NCI-H2227 (cell line): Measurements from ENCODE around the gene RND3.

Source experiments
- DNase-seq: peaks from one replicate; lab custom pipeline; 2025; ENCODE audit not compliant: unreplicated experiment; lab: John Stamatoyannopoulos, UW

RND3 gene

DNA sequence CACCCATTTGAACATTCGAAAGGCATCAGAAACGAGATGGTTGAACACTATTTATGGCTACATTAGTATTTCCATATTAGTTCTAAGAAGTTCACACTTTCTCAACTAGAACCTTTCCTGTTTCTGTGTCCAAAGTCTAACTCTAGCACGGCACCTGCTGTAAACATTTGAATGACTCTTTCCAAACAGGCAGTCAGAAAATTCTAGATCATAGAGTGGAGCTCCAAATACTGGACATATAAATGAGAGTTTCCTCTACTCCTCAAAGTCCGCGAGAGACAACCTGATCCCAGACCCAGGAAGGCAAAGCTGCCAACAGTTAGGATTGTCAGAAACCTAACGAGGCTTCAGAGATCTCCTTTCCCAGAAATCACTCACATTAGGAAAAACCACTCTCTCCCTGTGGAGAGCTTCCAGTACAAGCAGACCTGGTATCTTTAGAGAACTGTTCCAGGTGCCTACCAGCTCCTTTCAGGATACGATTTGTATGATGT, 10.6 kb downstream of the RND3 start:
- DNase-seq: no peak

DNA sequence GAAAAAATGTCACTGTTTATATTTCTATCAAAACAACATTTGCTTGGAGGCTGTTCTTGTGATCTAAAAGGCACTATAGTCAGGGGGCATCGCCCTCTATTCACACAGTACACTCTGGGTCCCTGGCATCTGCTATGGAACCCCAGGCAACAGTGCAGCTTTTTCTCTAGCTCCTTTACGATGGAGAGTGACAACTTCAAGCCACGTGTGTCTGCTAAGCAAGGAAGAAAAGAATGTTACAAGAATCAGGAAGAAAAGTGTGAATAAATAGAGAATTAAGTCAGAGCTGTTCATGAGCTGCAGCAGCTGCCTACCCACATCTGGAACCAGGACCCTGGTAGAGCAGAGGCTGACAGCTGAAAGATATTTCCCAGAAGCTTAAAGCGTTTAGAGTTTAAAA, 11.2 kb downstream of the RND3 start:
- DNase-seq: no peak

DNA sequence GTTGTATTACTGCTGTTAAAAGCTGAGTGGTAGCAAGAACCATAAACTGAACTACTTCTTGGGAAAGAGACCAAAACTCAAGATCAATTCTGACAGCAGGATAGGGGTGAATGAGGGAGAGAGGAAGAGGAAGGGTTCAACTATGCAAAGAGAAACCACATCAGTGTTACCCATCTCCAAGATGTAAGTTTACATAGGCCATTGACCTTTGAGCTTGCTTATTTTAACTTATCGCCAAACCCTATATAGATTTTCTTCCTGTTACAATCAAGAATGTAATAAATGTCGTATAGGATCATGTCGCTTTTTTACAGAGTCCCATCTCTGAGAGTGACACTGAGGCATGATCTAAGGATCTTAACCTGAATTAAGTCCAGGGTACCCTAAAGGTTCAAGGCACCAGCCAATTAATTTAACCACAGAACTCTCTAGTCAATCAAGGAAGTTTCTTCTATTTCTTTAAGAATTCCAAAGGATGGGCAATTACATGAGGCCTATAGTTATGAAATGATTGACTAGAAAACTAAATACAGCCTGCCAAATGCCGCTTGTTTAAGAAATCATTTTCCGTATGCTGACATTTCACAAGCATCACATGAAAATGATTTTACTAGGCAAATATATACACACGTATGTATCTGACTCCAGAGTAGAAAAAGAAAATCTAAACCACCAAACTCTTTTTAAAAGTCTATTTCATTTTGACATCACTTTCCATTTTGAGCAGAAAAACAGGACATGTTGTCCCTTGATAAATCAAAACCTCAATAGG, 11.8 kb downstream of the RND3 start:
- DNase-seq: no peak

DNA sequence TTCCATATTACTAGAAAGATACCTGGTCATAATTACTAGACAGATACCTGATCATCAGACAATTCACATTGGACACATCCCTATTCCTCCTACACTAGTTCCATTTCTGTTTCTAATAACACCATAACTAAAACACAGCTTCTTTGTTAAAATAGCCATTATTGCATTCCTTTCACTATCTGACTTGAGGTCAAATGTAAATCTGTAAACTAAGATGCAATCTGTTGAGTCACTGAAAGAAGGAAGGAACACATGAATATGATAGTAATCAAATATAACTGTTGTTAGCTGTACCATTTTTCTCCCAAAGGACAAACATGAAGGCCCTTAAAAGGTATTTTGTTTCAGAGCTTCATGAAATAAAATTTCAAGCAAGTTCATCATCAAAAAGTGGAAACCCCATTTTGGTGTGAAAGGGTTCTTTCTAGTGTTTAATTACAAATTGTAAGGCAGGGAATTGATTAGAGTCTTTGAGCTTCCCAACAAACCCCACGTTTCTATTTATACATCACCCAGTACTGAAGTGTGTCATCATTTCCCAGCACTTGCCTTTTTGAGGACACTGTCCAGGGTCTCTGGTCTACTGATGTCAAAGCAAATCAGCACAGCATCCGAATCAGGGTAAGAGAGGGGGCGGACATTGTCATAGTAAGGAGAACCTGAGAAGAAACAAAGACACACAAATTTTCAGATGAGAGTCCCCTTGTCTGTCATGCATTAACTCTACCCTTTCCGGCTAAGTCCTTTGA, 13.0 kb downstream of the RND3 start:
- no peak for DNase-seq

DNA sequence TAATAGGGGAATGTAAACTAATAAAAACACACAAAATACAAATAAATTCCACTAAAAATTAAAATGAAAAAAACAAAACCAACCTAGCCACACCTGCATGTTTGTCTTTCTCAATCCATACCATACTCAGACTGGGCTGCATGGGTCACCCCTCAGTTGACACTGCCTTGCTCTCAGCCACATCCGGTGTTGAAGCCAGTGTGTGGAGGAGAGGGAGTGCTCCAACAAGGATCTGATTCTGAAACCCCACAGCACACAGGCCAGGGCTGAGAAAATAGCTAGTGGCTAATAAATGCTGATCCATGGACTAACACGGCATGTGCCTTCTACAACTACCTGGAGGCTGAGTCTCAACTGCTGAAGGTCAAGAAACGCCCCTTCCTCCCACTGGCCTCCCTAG, 13.7 kb downstream of the RND3 start:
- DNase-seq: no peak

DNA sequence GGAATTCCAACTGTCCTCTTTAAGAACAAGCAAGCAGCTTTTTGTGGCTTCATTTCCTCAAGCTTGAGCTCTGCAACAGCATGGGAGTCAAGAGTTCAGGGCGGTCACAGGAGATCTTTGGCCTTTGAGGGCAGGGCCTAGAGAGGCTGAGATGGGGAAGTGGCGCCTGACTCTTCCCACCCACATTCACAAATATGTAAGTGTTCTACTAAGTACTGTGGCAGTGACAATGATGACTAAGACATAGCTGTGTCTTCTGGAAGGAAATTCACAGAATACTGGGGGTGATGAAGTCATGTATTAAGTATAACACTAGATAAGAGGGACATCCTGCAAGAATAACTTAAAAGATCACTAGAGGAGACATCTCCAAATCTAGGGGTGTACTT, 15.0 kb downstream of the RND3 start:
- no peak for DNase-seq

DNA sequence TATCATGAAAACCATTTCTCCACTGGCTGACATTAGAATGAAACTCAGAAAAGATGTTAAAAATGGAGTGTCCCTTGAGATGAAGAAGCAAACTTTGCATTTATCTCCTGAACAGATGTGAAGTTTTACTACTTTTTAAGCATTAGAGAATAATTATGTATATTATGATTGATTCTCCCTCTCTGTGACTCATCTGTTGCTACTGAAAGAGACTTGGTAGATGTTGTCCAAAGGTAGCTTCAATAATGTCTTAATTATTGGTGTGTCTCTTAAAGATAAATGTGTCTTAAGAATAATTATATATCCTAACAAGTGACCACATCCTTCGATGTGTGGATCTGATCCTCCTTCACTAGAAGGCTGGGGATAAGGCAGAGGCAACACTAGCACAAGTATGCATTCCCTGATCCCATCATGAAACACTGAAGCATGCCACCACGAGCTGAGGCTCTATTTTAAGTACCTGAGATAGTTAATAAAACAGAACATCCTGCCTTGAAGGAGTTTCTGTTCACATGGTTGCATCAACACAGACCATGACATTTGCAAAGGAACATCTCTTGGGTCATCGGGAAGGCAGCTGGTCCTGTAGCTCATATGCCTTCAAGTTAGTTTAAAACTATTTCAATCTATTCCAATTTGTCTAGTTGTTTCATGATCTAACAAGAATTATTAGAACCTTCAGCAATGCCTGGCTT, 15.5 kb downstream of the RND3 start:
- DNase-seq: no peak

DNA sequence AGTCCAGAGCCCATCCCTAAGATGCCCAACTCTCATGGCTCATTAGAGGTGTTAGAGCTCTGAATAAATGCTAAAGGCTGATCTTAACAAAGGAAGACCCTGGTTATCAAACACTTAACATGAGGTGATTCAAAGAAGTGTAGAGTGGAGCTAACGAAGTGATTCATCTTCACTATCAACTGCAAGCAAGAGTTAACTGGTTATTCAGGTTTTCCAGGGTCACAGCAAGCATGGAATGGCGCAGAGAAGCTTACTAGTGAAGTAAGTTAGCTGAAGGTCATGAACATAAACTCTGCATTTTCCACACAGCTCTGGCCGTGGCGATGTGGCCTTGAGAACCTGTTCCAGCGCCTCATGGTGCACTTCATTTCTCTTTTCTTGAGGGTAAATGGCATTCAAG, 17.0 kb downstream of the RND3 start:
- no peak for DNase-seq

DNA sequence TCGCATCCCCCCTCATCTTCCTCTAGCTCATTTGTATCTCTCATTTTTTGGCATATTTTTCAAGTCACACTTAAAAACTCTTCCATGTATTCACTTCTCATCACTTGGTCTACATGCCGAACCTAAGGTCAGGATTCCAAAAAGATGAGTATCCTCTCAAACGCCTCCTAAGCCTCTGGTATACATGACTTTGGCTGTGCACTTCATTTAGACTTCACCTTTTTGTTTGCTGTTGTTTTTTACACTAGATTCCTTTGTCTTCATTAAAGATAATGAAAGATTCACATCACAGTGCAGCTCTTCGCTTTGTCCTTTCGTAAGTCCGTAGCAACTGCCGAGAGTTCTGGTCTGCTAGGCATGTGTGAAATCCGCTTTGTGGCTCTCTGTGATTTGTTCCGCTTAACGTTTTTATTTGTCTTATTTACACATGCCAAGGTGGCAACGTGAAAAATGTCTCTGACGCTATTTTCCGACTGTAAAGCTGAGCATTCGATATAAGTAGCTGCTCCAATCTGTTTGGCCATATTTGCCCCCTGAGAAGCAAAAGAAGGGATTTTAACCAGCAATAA, 17.7 kb downstream of the RND3 start:
- no peak for DNase-seq

DNA sequence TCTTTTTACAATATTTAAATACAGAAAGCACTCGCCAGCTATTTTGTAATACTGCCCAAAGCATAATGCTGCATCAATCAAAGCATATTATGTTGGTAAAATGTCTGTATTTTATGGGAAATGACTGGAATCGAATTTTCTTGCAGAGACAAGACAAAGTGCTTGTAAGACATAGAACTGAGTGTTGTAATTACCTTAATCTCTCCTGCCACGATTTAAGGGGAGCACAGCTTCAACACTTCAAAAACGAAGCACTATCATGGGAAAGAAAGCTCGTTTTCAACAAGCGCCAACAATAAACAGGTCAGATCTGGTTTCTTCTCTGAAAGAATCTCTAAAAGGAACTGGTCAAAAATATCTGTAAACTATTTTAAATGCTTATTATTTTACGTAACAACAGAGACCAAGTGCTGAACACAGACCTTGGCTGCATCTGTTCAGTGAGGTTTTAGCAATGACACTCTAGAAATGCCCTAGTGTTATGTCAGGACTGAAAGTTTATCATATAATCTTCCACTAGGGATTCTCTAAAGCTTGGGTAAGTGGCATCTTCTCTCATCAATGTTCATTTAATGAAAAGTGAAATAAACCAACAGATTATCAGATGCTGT, 19.0 kb downstream of the RND3 start:
- DNase-seq: no peak

DNA sequence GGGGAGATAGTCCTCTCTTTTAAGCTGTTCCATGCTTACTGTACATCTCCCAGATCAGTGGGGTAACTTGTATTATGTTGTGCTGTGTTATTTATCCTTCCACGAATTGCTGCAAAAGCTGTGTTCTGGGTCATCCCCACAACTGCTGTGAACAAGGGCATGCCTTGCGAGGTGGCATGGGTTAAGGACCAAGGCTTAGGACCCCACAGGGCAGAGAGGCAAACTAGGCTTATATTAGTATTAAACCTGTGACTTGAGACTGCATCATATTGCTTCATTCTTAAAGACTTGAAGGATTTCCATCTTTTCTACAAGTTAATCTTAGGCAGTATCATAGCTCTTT, 19.9 kb downstream of the RND3 start:
- no peak for DNase-seq

DNA sequence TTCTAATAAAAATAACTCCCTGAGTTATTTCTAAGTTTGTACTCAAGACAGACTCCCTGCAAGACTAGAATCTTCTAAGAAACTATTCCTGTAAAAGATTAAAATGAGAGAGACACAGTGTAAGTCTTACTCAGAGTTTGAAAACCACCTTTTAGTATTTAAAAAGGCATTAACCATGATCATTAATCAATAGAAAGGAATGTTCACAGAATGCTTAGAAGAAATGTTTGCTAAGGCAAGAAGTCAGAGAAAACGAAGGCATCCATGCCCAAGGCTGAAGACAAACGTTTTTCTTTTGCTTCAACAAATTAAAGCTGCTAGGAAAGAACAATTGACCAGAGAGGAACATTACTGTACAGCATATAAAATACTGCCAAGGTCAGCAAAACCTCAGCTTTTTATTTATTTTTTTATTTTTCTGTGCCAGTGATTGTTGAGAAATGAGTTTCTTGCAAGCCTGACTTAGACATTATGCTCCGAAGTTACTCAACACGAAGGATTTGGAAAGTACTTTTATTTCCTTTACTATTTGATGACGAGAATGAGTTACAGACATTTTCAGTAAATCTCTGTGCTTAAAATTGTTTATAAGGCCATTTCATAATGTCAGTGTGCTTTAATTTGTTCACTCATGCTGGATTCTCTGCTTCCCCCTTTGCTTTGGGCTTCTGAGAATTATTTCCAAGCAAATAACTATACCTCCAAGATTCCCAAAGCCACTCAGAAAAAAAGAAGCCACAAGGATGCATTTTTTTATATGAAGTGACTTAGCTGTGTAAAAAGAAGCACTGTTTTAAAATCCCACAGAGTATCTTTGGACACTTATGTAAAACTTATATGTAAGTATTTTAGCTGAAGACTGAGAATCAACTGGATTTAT, 20.5 kb downstream of the RND3 start:
- DNase-seq: no peak

DNA sequence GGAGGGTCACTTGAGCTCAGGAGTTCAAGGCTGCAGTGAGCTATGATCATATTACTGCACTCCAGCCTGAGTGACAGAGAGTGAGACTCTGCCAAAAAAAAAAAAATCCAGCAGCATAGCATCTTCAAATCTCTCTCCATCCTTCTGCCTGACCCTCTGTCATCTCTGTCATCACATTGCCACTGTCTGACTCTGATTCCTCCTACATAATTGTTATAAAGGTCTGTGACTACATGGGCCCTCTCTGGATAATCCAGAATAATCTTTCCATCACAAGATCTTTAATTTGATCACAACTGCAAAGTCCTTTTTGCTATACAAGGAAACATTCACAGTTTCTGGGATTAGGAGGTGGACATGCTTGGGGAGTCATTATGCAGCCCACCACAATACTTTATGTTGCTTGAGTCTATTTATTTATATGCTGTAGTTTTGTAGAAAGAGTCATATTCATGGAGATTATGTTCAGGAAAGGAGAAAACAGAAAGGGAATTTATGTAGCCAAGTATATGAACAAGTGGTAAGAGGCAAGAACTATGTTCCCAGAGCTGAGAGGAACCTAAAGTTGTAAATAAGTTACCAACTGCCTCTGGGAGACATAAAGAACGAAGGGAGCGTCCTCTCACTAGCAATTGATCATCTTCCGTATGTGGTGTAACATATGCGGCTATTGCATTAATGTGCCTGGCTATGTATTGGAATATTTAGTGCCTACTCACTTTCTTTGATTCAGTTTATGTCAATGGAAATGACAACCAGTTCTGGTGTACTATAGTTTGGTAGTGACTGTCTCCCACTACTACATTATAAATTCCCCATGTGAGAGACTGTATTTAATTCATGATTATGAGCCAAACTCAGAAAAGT, 21.5 kb downstream of the RND3 start:
- DNase-seq: no peak

DNA sequence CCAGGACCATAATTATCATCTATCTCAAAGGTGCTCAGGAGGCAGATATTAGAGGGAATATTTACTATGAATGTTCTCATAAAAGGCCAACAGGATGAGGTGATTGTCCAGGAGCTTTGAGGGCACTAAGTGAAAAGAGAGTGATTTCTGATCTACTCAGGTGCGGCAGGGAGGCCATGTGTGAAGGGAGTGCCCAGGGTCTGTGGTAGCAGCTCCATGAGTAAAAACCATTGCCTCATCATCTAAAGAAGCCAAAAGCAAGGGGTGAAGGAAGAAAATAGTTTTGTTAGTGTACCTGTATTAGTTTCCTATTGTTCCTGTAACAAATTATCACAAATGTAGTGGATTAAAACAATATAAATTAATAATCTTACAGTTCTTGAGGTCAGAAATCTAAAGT, 22.5 kb downstream of the RND3 start:
- DNase-seq: no peak

DNA sequence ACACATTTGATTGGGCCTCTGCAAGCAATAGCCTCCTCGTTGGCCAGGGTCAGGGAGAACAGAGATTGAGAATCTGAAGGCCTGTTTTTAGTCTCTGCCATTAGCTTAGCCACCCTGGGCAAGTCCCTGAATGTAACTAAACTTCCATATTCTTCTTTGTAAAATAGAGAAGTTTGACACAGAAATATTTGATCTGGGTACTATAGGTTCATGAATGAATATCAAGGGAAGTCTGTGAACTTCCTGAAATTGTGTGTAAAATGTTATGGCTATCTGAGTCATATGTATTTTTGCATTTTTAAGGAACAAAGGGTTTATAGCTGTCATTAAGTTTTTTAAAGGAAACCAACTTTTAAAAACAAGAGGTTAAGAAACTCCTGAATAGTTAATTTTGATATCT, 23.2 kb downstream of the RND3 start:
- DNase-seq: no peak

DNA sequence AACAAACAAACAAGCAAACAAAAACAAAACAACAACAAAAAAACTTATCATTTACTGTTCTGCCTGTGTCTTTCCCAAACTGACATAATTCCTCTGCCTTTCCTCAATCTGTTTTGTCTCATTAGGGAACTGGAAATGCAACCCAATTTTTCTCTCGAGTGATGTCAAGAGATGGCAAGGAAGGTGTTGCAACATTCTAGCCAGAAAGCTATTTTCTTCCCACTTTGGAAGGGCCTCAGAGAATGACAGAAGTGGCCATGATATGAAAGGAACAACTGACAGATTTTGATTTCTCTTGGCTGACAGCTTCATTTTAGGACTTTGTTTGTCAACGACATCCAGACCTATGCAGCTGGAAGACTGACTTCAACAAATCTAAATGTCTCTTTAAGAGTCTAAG, 24.7 kb downstream of the RND3 start:
- DNase-seq: no peak

DNA sequence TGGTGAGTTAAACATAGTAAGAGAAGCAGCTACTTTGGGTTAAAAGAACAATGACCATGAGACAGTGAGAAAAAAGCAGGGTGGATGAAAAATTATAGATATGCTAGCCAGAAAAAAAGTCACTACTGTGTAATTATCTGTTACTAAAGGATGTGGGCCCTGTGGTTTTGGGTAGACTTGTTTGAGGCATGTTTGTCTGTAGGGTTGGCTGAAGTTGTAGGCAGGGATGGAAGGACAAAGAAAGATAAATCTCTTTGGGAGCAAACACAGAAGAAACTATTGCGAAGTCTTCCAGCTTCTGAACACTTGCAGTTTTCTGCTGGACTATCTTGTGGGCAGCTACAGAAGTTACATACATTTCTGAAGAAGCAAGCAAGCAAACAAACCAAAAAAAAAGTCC, 28.2 kb downstream of the RND3 start:
- no peak for DNase-seq

DNA sequence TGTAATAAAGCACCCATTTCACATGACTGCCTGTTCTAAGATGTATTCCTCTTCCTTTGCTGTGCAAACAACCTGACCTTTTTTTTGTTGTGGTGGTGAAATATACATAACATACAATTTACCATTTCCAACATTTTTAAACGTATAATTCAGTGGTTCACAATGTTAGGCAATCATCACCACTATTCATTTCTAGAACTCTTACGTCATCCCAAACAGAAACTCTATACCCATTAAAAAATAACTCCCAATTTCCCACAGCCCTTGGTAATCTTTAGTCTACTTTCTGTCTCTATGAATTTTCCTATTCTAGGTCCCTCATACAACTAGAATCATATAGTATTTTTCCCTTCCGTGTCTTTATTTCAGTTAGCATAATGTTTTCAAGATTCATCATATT, 36.7 kb downstream of the RND3 start:
- DNase-seq: no peak

DNA sequence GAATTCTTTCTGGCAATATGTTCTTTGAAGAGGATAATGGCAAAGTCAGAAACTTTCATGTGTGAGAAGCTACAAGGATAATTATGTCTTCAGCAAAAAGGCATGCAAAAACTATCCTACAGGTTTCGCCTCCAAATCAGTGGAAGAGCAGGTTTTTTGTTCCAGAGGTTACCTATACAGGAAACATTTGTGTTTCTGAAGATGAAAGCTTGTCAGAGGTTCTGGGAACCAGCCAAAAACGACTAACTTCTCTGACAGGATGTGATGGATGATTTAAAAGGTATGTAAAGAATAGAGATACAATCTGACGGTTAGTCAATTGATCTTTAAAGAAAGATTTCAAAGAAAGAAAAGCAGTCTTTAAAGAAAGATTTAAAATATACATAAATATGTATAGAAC, 37.6 kb downstream of the RND3 start:
- DNase-seq: no peak
